Lung (tissue), 12 donors: ENCODE measurements around the gene MS4A3. TPM values are rescaled to one million over a fixed set of nuclear protein-coding genes. Genes with fewer than 3 reads are reported as not detected.

Experiments used
- ATAC-seq: fragments of 200-7000 bp; cut with Tn5 transposase; one replicate; pipeline ENCODE4 v1.9.1; 2020; ENCODE audit warnings: moderate number of reproducible peaks; ENCODE audit not compliant: insufficient read depth, low FRiP score
- DNase-seq, 3 donors: peaks; one replicate each; pipeline ENCODE4 v3.0.0-alpha.2; 2013 to 2017
- H3K27ac ChIP-seq, 2 donors: one replicate each; pipeline ENCODE4 v1.5.1; 2013; ENCODE audit warnings: mild to moderate bottlenecking in 2 of 2, moderate library complexity in 2 of 2, control low read depth in 1 of 2, inconsistent platforms in 1 of 2, low read depth in 1 of 2, low read length in 1 of 2
- H3K27me3 ChIP-seq, 3 donors: one replicate each; pipeline ENCODE4 v1.5.1; 2013; ENCODE audit warnings: low read length in 2 of 3; ENCODE audit not compliant: control insufficient read depth in 3 of 3, insufficient read depth in 3 of 3
- H3K36me3 ChIP-seq, 4 donors: one replicate each; pipeline ENCODE4 v1.5.1; 2013; ENCODE audit warnings: low read length in 4 of 4, mild to moderate bottlenecking in 1 of 4, moderate library complexity in 1 of 4; ENCODE audit not compliant: control insufficient read depth in 4 of 4, insufficient read depth in 4 of 4
- H3K4me1 ChIP-seq, 5 donors: one replicate each; pipeline ENCODE4 v1.5.1; 2013; ENCODE audit warnings: low read length in 5 of 5, mild to moderate bottlenecking in 2 of 5, moderate library complexity in 1 of 5; ENCODE audit not compliant: control insufficient read depth in 5 of 5, insufficient read depth in 5 of 5
- H3K4me3 ChIP-seq: one replicate; pipeline ENCODE4 v1.5.1; 2013; ENCODE audit warnings: mild to moderate bottlenecking, control low read depth, moderate library complexity
- H3K9ac ChIP-seq, 2 donors: one replicate each; pipeline ENCODE4 v1.5.1; 2013; ENCODE audit warnings: low read length in 2 of 2, control low read depth in 1 of 2; ENCODE audit not compliant: insufficient read depth in 1 of 2
- H3K9me3 ChIP-seq, 4 donors: one replicate each; pipeline ENCODE4 v1.5.1; 2013; ENCODE audit warnings: low read length in 3 of 4, mild to moderate bottlenecking in 1 of 4, moderate library complexity in 1 of 4; ENCODE audit not compliant: control insufficient read depth in 4 of 4, insufficient read depth in 3 of 4
- CTCF ChIP-seq: IDR thresholded peaks from 2 replicates; pipeline ENCODE4 v1.5.1; 2012; ENCODE audit warnings: mild to moderate bottlenecking; ENCODE audit errors: control extremely low read depth, extremely low read depth
- WGBS, 2 donors: extraction: QIAGEN DNeasy Blood & Tissue Kit; methylation state at CpG; one replicate each; pipeline ENCODE4 v1.1.7; 2013; 5-methylcytosine and 5-hydroxymethylcytosine counted together
- polyA plus RNA-seq, 2 donors: library from polyadenylated mRNA; stranded (reverse); fragments of 200-250 nt; gene quantifications; one replicate each; pipeline ENCODE4 v1.2.1, GENCODE V29; 2013
- total RNA-seq, 2 donors: library from RNA; depleted of rRNA in 1 of 2; stranded (reverse); fragments of >200 nt in 1 of 2; gene quantifications; one replicate each; pipeline ENCODE4 v1.2.1, GENCODE V29; 2014 to 2021
- donor health status: control.
- donor health status: control.
- donor health status: Bipolar disorder and iron deficiency.
- donor health status: healthy.
- donor health status: DM: yes; HTN: yes; CAD: no.

Gene MS4A3
- total and polyA plus RNA-seq, 4 donors: 0.20 to 6.6 (median 1.4) TPM

DNA sequence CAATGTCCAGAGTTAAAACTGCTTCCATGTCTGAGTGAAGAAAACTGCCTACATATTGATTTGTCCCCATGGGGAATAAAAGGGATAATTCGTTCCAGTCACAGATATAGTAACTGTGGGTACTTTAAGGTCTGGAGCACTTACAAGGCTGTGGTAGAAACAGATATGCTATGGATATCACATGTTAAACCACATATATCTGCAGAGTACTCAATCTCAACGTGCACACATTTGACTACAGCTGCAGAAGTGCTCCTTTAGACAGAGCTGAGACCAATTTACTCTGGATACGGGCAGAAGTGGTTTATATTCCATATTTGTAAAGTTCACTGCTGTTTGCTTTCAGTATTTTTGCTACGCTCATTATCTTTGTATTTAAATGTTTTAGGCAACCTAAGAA, 22.3 kb downstream of the MS4A3 start:
- no peak for TF ChIP-seq CTCF
- no peaks in the 10 kb centered on the region for H3K4me1 ChIP-seq
- H3K9me3 ChIP-seq: peaks cover 0 to 2% (median 0%) of the 10 kb centered on the region in 4 donors
- no peak overlapping the region for H3K4me3 ChIP-seq
- H3K27me3 ChIP-seq: no peaks in the 10 kb centered on the region
- DNase-seq: no peak
- no peaks in the 10 kb centered on the region for H3K36me3 ChIP-seq
- ATAC-seq: no peak
- no peak overlapping the region for H3K27ac ChIP-seq
- WGBS, 2 donors: 62 to 66% methylated on average over 4 of the region's 4 CpGs
- no peak overlapping the region for H3K9ac ChIP-seq

DNA sequence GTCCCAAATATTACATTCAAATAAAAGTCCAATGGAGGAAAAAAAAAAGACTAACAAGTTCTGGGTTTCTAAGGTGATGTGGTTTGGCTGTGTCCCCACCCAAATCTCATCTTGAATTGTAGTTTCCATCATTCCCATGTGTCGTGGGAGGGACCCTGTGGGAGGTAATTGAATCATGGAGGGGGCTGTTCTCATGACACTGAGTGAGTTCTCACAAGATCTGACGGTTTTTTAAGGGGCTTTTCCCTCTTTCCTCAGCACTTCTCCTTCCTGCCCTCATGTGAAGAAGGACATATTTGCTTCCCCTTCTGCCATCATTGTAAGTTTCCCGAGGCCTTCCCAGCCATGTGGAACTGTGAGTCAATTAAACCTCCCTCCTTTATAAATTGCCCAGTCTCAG, 24.1 kb downstream of the MS4A3 start:
- Histone ChIP-seq H3K4me1 (no peaks in the 10 kb centered on the region), H3K9me3 (peaks cover 0 to 2% (median 0%) of the 10 kb centered on the region in 4 donors), H3K27me3 (no peaks in the 10 kb centered on the region), H3K4me3 (no peak overlapping the region), H3K36me3 (no peaks in the 10 kb centered on the region), H3K9ac (no peak overlapping the region), H3K27ac (no peak overlapping the region)
- ATAC-seq: no peak
- no peak for TF ChIP-seq CTCF
- 54 to 56% methylated on average over 3 of the region's 3 CpGs for WGBS, 2 donors
- no peak for DNase-seq

- DNase-seq (no peak), ATAC-seq (no peak)
- Histone ChIP-seq H3K27me3 (no peaks in the 10 kb centered on the region), H3K27ac (no peak overlapping the region), H3K9ac (no peak overlapping the region), H3K4me1 (no peaks in the 10 kb centered on the region), H3K9me3 (no peaks in the 10 kb centered on the region), H3K36me3 (no peaks in the 10 kb centered on the region), H3K4me3 (no peak overlapping the region)
- no peak for TF ChIP-seq CTCF
- 73 to 76% methylated on average over 3 of the region's 3 CpGs for WGBS, 2 donors
Observed at GRCh38 chr11:60084631-60085273, 28.3 kb downstream of the MS4A3 start.

DNA sequence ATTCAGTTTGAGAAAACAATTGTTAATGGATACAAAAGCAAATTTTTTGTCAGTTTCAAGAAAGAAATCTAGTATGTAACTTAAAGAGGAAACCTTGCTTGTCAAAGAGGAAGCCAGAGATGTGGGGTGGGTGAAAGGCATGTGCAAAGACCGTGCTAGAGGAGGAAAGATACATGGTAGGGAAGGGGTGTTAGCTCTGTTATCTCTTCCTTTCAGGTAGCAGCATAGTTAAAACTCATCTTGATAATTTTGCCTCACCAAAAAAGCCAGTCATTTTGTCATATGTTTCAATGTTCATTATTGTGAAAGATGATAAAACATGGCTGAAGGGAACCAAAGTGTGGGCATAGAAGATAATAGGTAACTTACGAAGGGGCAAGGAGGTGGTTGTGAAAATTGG, 29.4 kb downstream of the MS4A3 start:
- Histone ChIP-seq H3K4me3 (no peak overlapping the region), H3K27me3 (no peaks in the 10 kb centered on the region), H3K4me1 (no peaks in the 10 kb centered on the region), H3K9me3 (no peaks in the 10 kb centered on the region), H3K36me3 (no peaks in the 10 kb centered on the region), H3K9ac (no peak overlapping the region), H3K27ac (no peak overlapping the region)
- DNase-seq (no peak), ATAC-seq (no peak)
- 61 to 66% methylated on average over 2 of the region's 2 CpGs for WGBS, 2 donors
- TF ChIP-seq CTCF: no peak
